ENCODE measurements around the gene KLF16.

The KLF16 gene

DNA sequence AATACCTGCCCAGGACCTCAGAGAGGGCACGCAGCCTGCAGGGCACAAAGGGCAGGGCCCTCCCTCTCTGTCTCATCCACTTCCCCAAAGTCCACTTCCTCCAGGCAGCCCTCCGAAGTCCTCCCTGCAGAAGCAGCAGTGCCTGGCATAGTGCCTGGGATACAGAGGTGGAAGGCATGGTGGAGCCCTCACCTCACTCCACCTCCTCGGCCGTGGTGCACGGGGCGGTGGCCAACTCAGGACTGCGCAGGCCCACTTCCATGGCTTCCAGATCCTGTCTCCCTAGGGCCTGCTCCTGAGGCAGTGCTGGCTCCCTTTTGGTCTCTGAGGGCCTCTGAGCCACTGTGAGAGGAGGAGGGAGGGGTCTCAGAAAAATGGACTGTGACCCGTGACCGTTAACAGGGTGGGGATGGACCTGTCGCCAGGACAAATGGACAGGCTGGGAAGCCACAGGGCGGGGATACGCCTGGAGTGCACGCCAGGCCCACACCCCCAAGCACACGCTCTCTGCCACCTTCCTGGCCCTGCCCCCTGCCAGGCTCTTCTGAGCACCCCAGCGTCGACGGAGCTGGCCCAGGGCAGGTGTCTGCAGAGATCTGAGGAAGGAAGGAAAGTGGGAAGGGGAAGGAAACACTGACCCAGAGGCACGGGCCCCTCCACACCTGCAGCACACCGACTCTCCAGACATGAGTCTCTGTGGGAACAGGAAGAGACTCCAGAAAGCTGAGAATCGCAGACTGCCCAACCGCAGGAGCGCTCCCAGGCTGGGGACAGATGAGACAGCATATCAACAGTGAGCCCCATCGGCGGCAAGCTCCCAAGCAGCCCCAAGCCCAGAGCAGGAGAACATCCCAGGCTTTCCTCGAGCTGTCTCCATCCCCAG, 23.5 kb downstream of the KLF16 start:
- no peak for DNase-seq

DNA sequence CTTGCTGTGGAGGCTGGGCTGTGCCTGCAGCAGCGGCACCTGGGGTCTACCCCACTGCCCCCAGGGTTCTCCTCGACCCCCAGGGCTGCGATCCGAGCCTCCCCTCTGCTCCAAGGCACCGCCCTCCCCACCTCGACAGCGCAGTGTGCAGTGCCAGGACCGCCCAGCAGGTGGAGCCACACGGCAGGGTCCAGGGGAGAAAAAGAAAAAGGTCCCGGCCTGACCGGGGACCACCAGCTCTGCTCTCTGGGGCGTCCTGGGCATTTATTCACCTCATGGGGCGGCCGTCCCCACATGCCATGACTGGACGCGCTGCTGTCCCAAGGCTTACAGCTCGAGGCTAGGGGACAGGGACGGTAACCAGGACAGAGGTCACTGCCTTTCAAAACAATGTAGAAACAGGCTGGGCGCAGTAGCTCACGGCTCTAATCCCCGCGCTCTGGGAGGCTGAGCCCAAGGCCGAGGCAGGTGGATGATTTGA, 25.7 kb downstream of the KLF16 start:
- no peak for DNase-seq

DNA sequence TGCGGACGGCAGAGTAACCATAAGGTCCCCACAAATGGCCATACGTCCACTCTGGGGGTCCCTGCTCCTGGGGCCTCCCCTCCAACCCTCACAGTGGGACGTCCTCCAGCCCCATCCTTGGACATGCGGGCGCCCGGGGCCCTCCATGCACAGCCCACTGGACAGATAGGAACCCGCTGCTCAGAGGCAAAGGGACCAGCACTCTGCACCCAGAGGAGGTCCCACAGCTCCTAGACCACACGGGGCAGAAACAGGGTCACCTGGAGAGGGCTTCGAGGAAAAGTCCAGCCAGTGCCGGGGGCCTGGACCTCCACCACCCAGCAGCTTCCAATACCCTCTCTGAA, 26.2 kb downstream of the KLF16 start:
- no peak for DNase-seq

DNA sequence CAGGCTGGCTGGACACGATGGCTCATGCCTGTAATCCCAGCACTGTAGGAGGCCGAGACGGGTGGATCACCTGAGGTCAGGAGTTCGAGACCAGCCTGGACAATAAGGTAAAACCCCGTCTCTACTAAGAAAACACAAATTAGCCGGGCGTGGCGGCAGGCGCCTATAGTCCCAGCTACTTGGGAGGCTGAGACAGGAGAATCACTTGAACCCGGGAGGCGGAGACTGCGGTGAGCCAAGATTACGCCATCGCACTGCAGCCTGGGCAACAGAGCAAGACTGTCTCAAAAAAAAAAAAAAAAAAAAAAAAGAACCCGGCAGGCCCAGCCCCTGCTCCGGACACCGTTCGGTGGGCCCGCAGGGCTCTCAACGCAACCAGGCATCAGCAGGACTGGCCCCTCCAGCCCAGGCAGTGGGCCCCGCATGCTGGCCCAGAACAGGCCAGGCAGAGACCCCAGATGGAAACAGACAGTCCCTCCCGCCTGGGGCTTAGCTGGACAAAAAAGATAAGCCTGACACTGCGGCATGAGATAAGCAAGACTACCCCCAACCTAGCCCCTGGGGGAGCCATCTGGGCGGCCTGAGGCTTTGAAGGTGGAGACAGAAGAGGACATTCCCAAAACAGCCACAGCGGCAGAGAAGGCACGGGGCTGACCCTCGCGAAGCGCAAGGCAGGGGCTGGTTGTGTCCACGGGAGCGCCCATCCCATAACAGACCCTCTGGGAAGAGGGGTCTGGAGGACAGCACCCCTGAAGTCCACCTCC, 26.7 kb downstream of the KLF16 start:
- no peak for DNase-seq

DNA sequence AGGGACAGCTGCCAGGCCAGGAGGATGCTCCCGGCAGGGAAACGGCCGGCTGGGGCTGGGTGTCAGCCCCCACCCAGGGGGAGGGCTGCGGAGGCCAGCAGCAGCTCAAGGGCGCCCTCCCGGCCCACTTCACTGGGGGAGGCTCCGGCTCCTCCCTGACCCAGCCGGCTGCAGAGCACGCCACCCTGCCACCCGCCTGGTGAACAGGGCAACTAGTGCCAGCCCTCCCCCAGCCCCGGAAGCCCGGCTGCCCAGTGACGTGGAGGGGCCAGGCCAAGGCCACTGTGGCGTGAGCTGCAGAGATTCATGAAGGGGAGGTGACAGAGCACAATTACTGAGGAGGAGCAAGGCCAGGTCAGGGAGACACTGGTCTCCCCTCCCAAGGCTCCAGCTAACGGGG, 29.8 kb downstream of the KLF16 start:
- no peak for DNase-seq

DNA sequence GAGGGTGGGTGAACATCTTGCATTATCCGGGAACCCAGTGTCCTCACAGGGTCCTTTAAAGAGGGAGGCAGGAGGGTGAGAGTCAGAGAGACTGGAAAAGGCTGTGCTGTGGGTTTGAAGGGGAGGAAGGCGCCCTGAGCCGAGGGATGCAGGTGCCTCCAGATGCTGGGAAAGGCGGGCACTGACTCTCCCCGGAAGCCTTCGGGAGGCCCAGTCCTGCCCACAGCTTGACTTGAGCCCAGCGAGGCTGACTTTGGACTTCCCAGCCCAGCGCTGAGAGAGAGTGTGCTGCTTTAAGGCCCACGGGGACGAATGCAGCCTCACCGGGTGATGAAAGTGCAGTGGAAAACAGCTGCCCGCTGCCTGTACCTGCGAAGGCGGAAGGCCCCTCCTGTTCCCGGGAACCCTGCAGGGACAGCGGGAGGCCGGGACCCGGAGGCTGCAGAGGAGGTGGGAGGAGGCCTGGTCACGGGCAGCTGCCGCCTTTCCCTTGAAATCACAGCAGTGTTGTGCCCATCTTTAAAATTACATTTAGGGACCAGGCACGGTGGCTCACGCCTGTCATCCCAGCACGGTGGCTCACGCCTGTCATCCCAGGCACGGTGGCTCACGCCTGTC, 31.2 kb downstream of the KLF16 start:
- DNase-seq: no peak

DNA sequence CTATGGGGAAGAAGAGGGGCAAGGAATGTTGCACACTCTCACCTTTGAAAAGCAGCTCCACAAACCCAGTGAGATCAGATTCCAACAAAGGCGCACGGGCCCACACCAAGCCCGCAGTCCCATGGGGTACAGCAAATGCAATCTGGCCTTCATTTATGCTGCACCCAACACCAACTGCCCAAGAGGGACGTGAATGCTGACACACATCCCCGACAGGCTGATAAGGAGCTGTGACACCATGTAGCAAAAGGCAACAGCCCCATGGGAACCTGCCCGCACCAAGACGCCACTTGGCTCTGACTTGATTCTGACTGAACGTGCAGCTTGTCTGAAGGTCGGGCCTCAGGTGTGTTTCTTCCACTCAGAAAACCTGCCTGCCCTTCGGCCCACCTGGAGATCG, 32.4 kb downstream of the KLF16 start:
- DNase-seq: no peak

DNA sequence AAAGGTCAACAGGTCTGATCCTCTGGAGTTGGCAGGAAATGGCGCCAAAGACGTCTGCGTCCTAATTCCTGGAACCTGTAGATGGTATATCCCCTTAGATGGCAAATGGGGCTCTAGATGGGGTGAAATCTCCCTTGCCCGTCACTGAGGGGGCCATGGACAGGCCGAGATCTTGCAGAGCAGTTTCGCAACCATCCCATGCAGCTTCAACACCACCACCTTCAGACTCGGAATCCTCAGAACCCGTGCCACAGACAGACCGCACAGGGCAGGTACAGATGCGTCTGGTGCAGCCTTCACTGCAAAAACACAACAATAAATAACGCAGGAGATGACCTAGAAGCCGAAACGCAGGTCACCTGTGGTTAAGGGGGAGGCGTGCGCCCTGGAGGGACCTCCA, 32.8 kb downstream of the KLF16 start:
- DNase-seq: no peak

DNA sequence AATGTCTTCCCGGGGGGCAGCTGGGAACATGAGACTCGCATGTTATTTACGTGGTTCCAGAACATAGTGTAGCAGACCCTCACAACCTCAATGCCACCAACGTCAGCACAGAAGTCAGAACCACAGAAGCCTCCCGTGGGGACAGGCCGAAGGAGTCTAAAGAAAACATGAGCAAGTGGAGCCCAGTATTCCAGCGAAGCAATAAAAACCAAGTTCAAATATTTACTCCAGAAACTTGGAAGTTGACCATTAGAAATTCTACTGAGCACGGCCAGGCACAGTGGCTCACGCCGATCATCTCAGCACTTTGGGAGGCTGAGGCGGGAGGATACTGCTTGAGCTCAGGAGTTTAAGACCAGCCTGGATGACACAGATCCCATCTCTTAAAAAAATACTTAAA, 33.4 kb downstream of the KLF16 start:
- DNase-seq: no peak

DNA sequence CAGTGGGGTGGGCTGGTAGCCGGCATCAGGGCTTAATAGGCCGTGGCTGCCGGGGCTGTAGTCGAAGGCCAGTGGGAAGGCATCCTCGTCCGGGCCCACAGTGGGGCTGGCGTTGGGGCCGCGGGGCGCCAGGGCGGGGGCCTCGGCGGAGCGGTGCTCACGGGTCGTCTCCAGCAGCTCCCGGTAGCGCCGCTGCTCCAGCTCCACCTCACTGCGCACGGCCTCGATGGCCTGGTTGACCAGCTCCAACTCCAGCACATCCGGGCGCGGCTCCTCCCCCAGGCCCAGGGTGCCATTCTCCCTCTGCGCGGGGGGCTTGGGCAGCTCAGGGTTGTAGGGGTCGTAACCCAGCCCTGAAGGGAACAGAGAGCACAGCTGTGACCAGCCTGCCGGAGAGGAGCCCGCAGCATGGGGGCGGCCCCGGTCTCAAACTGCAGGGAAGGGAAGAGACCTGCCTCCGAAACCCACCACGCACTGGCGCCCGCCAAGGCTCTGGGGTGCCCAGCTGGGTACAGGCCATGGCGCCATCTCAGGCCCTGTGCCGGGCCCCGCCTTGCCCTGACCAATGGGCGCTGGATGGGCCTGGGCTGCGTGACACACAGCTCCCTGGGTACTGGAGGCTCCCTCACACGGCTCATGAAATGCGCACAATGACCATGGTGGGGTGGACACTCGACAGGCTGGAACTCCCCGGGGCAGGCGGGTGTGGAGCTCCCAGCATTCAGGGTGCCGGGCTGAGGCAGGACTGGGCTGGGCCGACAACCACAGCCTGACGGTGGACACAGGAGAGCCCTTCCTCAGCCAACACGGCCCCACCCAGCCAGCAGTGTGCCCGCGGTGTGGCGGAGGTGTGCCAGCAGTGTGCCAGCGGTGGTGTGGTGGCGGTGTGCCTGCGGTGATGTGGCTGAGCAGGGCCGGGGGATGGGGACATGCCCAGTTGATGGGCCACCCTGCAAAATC, 34.8 kb downstream of the KLF16 start:
- DNase-seq: no peak

DNA sequence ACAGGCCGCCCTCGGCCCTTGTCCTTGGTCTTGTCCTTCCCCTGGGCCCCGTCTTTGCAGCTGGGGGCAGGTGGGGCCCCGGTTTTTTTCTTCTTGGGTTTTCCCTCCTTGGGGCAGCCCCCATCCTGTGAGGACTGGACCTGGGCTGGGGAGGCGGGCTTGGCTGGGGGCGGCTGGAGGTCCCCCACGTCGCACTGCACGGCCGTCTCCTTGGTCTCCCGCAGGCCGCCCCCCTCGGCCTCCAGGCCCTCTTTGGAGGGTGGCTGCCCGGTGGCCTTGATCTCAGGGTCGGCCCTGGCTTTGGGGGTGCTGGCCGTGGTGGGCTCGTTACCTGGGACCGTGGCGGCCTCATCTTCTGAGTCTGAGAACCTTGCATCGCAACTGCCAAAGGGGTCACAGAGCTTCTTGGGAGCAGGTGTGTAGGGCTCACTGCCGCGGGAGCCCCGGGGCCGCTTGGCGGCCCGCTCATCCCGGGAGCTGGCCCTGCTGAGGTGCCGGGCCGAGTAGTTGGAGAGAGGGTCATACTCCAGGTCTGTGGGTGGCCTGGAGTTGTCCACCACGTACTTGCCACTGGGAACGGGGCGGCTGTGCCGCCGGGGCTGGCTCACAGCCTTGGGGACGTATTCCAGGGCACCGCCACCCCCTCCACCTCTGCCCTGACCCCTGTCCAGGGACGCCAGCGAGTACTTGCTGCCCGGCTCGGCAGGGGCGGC, 35.7 kb downstream of the KLF16 start:
- no peak for DNase-seq

DNA sequence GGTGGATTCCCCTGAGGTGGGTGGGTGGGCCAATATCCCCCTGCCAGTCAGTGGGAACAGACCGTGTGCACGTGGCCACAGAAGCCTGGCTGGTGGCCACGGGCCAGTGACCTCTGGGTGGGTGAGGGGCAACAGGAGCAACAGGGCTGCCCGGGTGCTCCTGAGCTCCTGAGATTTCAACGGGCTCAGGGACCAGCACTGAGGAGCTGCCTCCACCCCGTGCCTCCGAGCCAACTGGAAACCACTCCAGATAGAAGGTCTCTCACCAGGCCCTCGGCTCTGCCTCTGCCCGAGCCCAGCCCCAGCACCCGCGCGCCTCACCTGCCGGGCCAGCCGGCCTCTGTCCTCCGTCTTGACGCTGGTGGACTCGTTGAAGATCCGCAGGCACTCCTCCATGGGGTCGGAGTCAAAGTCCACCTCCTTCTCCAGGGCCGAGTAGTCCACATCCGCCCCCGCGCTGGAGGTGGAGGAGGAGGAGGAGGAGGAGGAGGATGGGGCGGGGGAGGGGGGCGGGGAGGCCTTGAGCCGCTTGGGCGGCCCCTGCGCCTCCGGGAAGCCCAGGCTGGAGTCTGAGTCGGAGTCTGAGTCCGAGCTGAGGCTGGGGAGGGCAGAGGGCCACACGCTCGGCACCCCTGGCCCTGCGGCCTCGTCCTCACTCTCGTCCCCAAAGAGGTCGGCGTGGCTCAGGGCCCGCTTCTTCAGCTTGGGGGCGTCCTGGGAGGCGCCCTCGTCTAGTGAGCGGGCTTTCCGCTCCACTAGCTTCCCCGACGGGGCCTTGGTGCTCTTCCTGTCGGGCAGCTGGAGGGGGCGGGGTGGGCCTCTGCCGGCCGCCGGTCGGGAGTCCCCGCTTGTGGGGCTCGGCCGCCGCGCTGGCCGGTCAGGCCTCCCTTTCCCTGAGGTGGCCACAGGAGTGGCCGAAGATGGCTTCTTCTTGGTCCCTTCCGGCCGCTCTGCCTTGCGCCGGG, 36.5 kb downstream of the KLF16 start:
- no peak for DNase-seq

DNA sequence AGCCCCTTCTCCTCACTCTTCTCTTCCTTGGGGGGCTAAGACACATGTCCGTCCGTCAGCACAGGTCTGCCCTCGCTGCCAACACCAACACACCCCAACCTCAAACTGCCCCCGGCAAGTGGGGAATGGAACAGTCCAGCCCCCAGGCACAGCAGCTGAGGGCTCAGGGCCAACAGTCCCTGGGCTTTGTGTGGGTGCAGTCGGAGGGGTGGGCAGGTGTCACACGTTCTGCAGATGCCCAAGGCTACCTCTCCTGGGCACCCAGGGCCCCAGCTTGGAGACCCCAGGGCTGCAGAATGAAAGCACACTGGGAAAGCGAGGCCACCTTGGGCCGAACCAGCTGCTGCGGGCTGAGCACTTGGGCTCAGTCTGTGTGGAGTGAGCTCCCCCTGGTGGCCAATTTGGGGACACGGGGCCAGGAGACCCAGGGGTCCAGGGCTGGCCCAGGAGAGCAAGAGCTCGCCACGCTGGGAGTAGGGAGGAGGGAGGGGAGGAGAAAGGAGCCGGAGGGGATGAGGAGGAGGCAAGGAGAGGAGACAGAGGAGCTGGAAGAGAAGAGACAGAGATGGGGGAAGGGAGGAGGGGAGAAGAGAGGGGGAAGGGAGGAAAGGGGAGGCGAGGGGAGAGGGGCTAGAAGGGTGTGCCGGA, 37.3 kb downstream of the KLF16 start:
- no peak for DNase-seq

DNA sequence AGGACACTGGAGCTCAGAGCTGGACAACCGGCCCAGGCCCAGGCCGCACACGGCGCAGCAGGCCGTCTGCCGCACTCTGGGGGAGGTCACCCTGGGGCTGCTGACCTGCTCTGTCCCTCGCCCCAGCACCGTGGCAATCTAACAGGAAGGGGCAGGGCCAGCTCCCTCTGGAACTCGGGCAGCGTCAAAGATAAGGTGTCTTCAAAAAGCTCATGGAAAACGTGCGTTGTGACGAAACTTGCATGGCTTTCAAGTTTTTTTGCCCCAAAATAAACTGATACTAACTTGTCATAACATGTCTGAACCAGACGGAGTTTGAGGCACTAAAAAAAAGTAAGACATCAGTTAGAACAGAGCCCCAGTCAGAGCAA, 39.1 kb downstream of the KLF16 start:
- DNase-seq: no peak

DNA sequence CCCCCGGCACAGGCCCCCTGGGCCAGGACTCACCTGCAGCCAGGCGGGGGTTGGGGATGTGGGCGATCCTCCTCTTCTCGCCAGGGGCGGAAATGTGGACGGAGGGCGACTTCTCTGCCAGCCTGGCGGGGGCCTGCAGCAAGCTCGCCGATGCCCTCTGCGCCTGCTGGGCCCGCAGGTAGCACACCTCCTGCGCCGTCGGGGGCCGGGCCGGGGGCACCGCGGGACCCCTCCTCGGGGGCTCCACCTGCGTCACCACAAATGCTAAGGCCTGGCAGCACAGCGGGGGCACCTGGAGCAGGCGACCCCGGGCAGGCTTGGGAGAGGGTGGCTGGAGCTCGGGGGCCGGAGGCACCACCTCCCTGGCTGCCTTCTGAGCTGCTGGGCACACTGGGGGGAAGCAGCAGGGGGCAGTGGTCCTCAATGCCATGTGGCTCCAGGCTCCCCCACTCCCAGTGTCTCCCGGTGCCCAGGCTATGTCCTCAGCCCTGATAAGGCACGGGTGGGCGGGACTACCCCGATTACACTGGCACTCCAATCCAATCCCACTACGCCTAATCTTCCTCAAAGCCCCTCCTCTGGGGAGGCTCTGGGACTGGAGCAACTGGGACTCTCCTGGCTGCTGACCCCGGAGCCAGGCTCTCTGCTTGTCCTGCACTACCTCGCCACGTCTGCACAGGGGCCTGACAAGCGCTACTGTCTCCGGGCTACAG, 39.7 kb downstream of the KLF16 start:
- DNase-seq: no peak

DNA sequence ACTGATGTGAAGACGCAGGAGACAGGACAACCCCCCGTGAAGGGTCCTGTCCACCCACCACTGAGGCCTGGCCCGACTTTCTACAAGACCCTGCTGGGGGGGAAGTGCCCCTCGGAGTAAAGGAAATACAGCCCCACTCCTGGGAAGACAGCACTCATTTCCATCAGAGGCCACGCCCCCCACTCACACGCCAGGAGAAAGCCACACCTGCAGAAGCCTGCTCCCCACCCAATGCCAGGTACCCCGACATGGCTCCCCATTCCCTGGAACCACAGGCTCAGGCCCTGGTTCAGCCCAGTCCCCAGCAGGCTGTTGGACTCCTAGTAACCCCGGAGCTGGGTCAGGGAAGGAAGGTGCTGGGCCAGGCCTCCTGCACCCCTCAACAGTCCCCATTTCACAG, 40.4 kb downstream of the KLF16 start:
- DNase-seq: no peak

DNA sequence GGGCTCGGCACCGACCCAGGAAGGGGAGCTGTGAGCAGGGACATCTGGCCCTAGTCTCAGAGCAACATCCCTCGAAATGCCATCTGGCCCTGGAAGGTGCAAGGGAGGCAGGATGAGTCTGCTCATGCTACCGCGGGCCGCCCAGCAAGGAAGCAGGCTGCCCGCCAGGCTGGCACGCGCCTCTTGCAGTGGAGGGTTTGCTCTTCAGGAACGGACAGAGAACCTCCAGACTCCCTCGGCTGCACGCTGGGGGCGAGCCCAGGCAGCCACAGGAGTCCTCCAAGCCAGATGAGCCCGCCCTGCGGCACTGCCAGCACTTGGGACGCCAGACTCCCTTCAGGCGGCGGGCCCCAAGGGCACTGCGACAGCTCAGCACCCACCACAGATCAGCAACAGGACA, 41.2 kb downstream of the KLF16 start:
- DNase-seq: no peak

DNA sequence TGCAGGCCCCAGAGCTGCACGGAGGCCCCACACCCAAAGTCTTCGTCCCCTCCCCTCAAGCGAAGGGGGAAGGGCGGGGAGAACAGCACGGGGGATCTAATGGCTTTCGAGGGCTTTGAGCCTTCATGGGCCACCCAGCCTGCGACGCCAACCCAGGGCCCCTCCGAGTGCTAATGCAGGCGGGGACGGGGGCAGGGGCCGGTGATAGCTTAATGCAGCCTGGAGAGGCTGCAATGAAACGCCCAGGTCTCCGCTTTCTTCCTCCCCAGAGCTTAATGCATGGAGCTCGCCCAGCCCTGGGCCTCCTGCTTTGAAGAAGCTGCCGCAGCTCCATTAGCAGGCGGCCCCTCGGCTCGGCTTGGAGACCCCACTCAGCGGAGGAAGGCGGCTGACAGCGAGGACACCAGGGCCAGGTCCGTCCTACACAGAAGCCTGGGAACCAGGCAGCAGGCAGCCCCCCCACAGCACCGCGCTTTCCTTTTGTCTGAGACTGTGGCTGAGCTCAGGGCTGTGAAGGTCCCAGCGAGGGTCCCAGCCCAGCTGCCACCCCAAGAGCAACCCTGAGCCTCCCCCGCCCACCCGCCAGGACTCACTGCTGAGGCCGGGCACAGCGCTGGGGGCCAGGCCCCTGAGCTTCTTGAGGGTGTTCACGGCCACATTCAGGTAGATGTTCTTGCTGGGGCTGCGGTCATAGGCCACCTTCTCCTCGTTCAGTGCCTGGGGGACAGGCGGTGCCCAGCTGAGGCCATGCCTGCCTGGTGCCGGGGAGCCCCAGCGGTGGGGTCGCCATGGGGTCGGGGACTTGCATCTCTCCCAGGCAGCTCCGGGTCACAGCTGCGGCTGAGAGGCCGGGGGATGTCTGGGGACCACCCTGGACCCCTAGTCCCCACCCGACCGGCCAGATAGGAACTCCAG, 43.8 kb downstream of the KLF16 start:
- DNase-seq: no peak

Data from NCI-H1436 treated with DMSO at 0.1 percent for 48 hours (cell line).